HepG2 (cell line): ENCODE data around the gene NHERF2. TPM values are rescaled to one million over a fixed set of nuclear protein-coding genes. Genes with fewer than 3 reads are reported as not detected.

Experiments
- AGO1 ChIP-seq: fragments of 200-400 bp; formaldehyde crosslinking; IDR thresholded peaks from 2 replicates; pipeline ENCODE4 v1.6.1; 2017; ENCODE audit warnings: mild to moderate bottlenecking, low read depth, low read length, moderate library complexity; ENCODE audit not compliant: poor library complexity, severe bottlenecking
- FOXC1 ChIP-seq: sonication (generic); formaldehyde crosslinking; IDR thresholded peaks from 2 replicates; pipeline ENCODE4 v1.8.0; 2022; ENCODE audit warnings: mild to moderate bottlenecking, missing genetic modification reagents, borderline replicate concordance
- FOXO1 ChIP-seq: sonication (generic); formaldehyde crosslinking; IDR thresholded peaks from 2 replicates; pipeline ENCODE4 v1.4.0; 2020; ENCODE audit warnings: missing genetic modification reagents
- JARID2 ChIP-seq: sonication (generic); formaldehyde crosslinking; IDR thresholded peaks from 2 replicates; pipeline ENCODE4 v1.8.1; 2023; ENCODE audit warnings: missing genetic modification reagents, inconsistent platforms; ENCODE audit not compliant: insufficient replicate concordance
- RARG ChIP-seq: sonication (generic); formaldehyde crosslinking; IDR thresholded peaks from 2 replicates; pipeline ENCODE4 v1.4.0; 2020; ENCODE audit warnings: low read depth, mild to moderate bottlenecking, missing genetic modification reagents
- SP4 ChIP-seq: sonication (generic); formaldehyde crosslinking; IDR thresholded peaks from 2 replicates; pipeline ENCODE4 v1.8.1; 2023; ENCODE audit warnings: mild to moderate bottlenecking, missing genetic modification reagents
- TBP ChIP-seq: sonication (generic); formaldehyde crosslinking; IDR thresholded peaks from 2 replicates; pipeline ENCODE4 v1.5.0; 2020; ENCODE audit warnings: missing genetic modification reagents
- TCF7L2 ChIP-seq: IDR thresholded peaks from 2 replicates; pipeline ENCODE4 v1.6.1; 2011; ENCODE audit warnings: mild to moderate bottlenecking, low read depth, low read length, moderate library complexity
- ZBTB21 ChIP-seq: sonication (generic); formaldehyde crosslinking; IDR thresholded peaks from 2 replicates; pipeline ENCODE4 v1.4.0; 2020; ENCODE audit warnings: missing genetic modification reagents
- ZBTB33 ChIP-seq: sonication (generic); formaldehyde crosslinking; IDR thresholded peaks from 2 replicates; pipeline ENCODE4 v1.4.0; 2020; ENCODE audit warnings: missing genetic modification reagents
- ZNF136 ChIP-seq: sonication (generic); formaldehyde crosslinking; IDR thresholded peaks from 2 replicates; pipeline ENCODE4 v1.8.1; 2022; ENCODE audit warnings: low read depth, mild to moderate bottlenecking, moderate library complexity, missing genetic modification reagents
- ZNF274 ChIP-seq: sonication (generic); formaldehyde crosslinking; IDR thresholded peaks from 2 replicates; pipeline ENCODE4 v1.5.1; 2020; ENCODE audit warnings: mild to moderate bottlenecking, missing genetic modification reagents
- ZNF326 ChIP-seq: sonication (generic); formaldehyde crosslinking; IDR thresholded peaks from 2 replicates; pipeline ENCODE4 v1.4.0; 2020; ENCODE audit warnings: missing genetic modification reagents, borderline replicate concordance
- ZNF460 ChIP-seq: sonication (generic); formaldehyde crosslinking; IDR thresholded peaks from 2 replicates; pipeline ENCODE4 v1.5.1; 2020; ENCODE audit warnings: missing genetic modification reagents, mild to moderate bottlenecking, borderline replicate concordance
- ZNF607 ChIP-seq: sonication (generic); formaldehyde crosslinking; IDR thresholded peaks from 2 replicates; pipeline ENCODE4 v1.5.1; 2020; ENCODE audit warnings: missing genetic modification reagents, mild to moderate bottlenecking, borderline replicate concordance
- ZNF619 ChIP-seq: sonication (generic); formaldehyde crosslinking; IDR thresholded peaks from 2 replicates; pipeline ENCODE4 v1.4.0; 2020; ENCODE audit warnings: mild to moderate bottlenecking, missing genetic modification reagents
- ZNF891 ChIP-seq: sonication (generic); formaldehyde crosslinking; IDR thresholded peaks from 2 replicates; pipeline ENCODE4 v1.5.0; 2020; ENCODE audit warnings: mild to moderate bottlenecking, missing genetic modification reagents
- polyA plus RNA-seq, 8 experiments: library from polyadenylated mRNA; depleted of rRNA in 3 of 8; stranded (reverse) in 7 of 8; unstranded in 1 of 8; fragments of >200 nt; fragmentation: Illumina TruSeq in 4 of 8; extraction: Trizol in 4 of 8; gene quantifications; 2 replicates each; pipeline versions ENCODE4 v1.2.1 to v1.2.3, GENCODE V29; 2011 to 2016; ENCODE audit warnings: low read depth in 4 of 8, missing spikeins in 1 of 8, mixed read lengths in 1 of 8; ENCODE audit not compliant: insufficient read depth in 1 of 8
- total RNA-seq, 5 experiments: library from RNA; depleted of rRNA; stranded (reverse); fragments of >200 nt; fragmentation: Illumina TruSeq; extraction: Trizol; gene quantifications; 2 replicates each; pipeline ENCODE4 v1.2.3, GENCODE V29; 2016; ENCODE audit warnings: low read depth in 1 of 5
- TF ChIP-seq, protein P1 (sequence below): IDR thresholded peaks from 2 replicates; pipeline ENCODE4 v1.6.1; 2012; ENCODE audit warnings: low read length, improper control_type of control experiment
- TF ChIP-seq, protein P2 (sequence below): sonication (generic); formaldehyde crosslinking; IDR thresholded peaks from 2 replicates; pipeline ENCODE4 v1.8.0; 2022; ENCODE audit warnings: mild to moderate bottlenecking, missing genetic modification reagents, moderate library complexity
- TF ChIP-seq, protein P3 (sequence below): IDR thresholded peaks from 2 replicates; pipeline ENCODE4 v1.6.1; 2016; ENCODE audit warnings: low read depth, control low read depth
- TF ChIP-seq, protein P4 (sequence below): IDR thresholded peaks from 2 replicates; pipeline ENCODE4 v1.6.1; 2016; ENCODE audit warnings: low read depth, borderline replicate concordance

Gene NHERF2
- total and polyA plus RNA-seq, 2 of the 13 experiments (the other 11 are each of a cell fraction or from before 2014, with no cell fraction given): 23.7 to 39.3 TPM

- peak; percentile 86 for TF ChIP-seq ZBTB33 (CRISPR knock-in tag)
- no peak for TF ChIP-seq TCF7L2
- no peak for TF ChIP-seq ZNF460 (CRISPR knock-in tag)
- no peak for TF ChIP-seq ZNF136
- TF ChIP-seq ZNF891 (CRISPR knock-in tag): no peak
- TF ChIP-seq, protein P1, sequence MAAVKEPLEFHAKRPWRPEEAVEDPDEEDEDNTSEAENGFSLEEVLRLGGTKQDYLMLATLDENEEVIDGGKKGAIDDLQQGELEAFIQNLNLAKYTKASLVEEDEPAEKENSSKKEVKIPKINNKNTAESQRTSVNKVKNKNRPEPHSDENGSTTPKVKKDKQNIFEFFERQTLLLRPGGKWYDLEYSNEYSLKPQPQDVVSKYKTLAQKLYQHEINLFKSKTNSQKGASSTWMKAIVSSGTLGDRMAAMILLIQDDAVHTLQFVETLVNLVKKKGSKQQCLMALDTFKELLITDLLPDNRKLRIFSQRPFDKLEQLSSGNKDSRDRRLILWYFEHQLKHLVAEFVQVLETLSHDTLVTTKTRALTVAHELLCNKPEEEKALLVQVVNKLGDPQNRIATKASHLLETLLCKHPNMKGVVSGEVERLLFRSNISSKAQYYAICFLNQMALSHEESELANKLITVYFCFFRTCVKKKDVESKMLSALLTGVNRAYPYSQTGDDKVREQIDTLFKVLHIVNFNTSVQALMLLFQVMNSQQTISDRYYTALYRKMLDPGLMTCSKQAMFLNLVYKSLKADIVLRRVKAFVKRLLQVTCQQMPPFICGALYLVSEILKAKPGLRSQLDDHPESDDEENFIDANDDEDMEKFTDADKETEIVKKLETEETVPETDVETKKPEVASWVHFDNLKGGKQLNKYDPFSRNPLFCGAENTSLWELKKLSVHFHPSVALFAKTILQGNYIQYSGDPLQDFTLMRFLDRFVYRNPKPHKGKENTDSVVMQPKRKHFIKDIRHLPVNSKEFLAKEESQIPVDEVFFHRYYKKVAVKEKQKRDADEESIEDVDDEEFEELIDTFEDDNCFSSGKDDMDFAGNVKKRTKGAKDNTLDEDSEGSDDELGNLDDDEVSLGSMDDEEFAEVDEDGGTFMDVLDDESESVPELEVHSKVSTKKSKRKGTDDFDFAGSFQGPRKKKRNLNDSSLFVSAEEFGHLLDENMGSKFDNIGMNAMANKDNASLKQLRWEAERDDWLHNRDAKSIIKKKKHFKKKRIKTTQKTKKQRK: no peak
- TF ChIP-seq AGO1: peak; percentile 38
- 0 out of 2 replicates have a peak, but pooled peaks have one; percentile 31 for TF ChIP-seq ZNF274 (CRISPR knock-in tag)
- no peak for TF ChIP-seq JARID2 (CRISPR knock-in tag)
- no peak for TF ChIP-seq ZNF619 (CRISPR knock-in tag)
- no peak for TF ChIP-seq ZBTB21
- TF ChIP-seq, protein P2, sequence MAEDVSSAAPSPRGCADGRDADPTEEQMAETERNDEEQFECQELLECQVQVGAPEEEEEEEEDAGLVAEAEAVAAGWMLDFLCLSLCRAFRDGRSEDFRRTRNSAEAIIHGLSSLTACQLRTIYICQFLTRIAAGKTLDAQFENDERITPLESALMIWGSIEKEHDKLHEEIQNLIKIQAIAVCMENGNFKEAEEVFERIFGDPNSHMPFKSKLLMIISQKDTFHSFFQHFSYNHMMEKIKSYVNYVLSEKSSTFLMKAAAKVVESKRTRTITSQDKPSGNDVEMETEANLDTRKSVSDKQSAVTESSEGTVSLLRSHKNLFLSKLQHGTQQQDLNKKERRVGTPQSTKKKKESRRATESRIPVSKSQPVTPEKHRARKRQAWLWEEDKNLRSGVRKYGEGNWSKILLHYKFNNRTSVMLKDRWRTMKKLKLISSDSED (CRISPR knock-in tag): no peak
- TF ChIP-seq FOXC1 (CRISPR knock-in tag): peak; percentile 30; the same call in 1 of the 2 replicates
- TF ChIP-seq, protein P3, sequence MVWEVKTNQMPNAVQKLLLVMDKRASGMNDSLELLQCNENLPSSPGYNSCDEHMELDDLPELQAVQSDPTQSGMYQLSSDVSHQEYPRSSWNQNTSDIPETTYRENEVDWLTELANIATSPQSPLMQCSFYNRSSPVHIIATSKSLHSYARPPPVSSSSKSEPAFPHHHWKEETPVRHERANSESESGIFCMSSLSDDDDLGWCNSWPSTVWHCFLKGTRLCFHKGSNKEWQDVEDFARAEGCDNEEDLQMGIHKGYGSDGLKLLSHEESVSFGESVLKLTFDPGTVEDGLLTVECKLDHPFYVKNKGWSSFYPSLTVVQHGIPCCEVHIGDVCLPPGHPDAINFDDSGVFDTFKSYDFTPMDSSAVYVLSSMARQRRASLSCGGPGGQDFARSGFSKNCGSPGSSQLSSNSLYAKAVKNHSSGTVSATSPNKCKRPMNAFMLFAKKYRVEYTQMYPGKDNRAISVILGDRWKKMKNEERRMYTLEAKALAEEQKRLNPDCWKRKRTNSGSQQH (CRISPR knock-in tag): no peak
- no peak for TF ChIP-seq ZNF326 (CRISPR knock-in tag)
- TF ChIP-seq FOXO1 (CRISPR knock-in tag): no peak; the same call in 1 of the 2 replicates
- peak; percentile 83 for TF ChIP-seq SP4
- TF ChIP-seq RARG (CRISPR knock-in tag): no peak
- TF ChIP-seq ZNF607 (CRISPR knock-in tag): no peak
- TF ChIP-seq TBP (CRISPR knock-in tag): no peak
- TF ChIP-seq, protein P4, sequence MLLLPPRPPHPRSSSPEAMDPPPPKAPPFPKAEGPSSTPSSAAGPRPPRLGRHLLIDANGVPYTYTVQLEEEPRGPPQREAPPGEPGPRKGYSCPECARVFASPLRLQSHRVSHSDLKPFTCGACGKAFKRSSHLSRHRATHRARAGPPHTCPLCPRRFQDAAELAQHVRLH: peak; percentile 71; the same call in 1 of the 2 replicates
These were observed 22.7 kb upstream of the NHERF2 start (continued) for GRCh38 chr16:2003827-2004641.
